BLaER1 (cell line): ENCODE results near the gene GTF3C1.

ENCODE experiments used
- H3K27ac ChIP-seq: shearing (Covaris generic); formaldehyde crosslinking; 2 replicates; pipeline ENCODE4 v1.8.1; 2022
- H3K27me3 ChIP-seq: shearing (Covaris generic); formaldehyde crosslinking; 2 replicates; pipeline ENCODE4 v1.8.1; 2022
- H3K36me3 ChIP-seq: shearing (Covaris generic); formaldehyde crosslinking; 2 replicates; pipeline ENCODE4 v1.8.1; 2022
- H3K4me1 ChIP-seq: shearing (Covaris generic); formaldehyde crosslinking; 2 replicates; pipeline ENCODE4 v1.8.1; 2022
- H3K4me2 ChIP-seq: shearing (Covaris generic); formaldehyde crosslinking; 2 replicates; pipeline ENCODE4 v1.8.1; 2022
- H3K4me3 ChIP-seq: shearing (Covaris generic); formaldehyde crosslinking; 2 replicates; pipeline ENCODE4 v1.8.1; 2022
- H3K9ac ChIP-seq: shearing (Covaris generic); formaldehyde crosslinking; 2 replicates; pipeline ENCODE4 v1.8.1; 2022
- H3K9me3 ChIP-seq: shearing (Covaris generic); formaldehyde crosslinking; 2 replicates; pipeline ENCODE4 v1.8.1; 2022
- H4K20me1 ChIP-seq: shearing (Covaris generic); formaldehyde crosslinking; 2 replicates; pipeline ENCODE4 v1.8.1; 2022
- Cebpa-rat ChIP-seq: shearing (Covaris generic); IDR thresholded peaks from 2 replicates; pipeline ENCODE4 v1.8.1; 2022

The GTF3C1 gene

GRCh38 chr16:27522173-27522707 lies 27.5 kb downstream of the GTF3C1 start:
- H3K27me3 ChIP-seq, result no peaks in the 10 kb centered on the region
- H3K36me3 ChIP-seq, result peaks cover 92% of the 10 kb centered on the region
- H3K9me3 ChIP-seq, result no peaks in the 10 kb centered on the region
- H3K4me2 ChIP-seq, result no peak overlapping the region
- H3K4me3 ChIP-seq, result no peak overlapping the region
- no peaks in the 10 kb centered on the region for H4K20me1 ChIP-seq
- H3K27ac ChIP-seq, result no peak overlapping the region
- H3K4me1 ChIP-seq, result no peaks in the 10 kb centered on the region
- no peak for TF ChIP-seq Cebpa-rat
- no peak overlapping the region for H3K9ac ChIP-seq

- H3K27me3 ChIP-seq, result no peaks in the 10 kb centered on the region
- peaks cover 9% of the 10 kb centered on the region; the same call in 1 of the 2 replicates for H4K20me1 ChIP-seq
- no peak overlapping the region for H3K4me2 ChIP-seq
- no peak overlapping the region for H3K27ac ChIP-seq
- TF ChIP-seq Cebpa-rat, result no peak
- peaks cover 92% of the 10 kb centered on the region for H3K36me3 ChIP-seq
- H3K4me1 ChIP-seq, result no peaks in the 10 kb centered on the region
- H3K4me3 ChIP-seq, result no peak overlapping the region
- H3K9ac ChIP-seq, result no peak overlapping the region
- no peaks in the 10 kb centered on the region for H3K9me3 ChIP-seq
These were observed 28.6 kb downstream of the GTF3C1 start for GRCh38 chr16:27520982-27521673.

GRCh38 chr16:27518226-27518625 lies 31.5 kb downstream of the GTF3C1 start:
- no peak for TF ChIP-seq Cebpa-rat
- H3K36me3 ChIP-seq, result peaks cover 92% of the 10 kb centered on the region

GRCh38 chr16:27517664-27518063 lies 32.0 kb downstream of the GTF3C1 start:
- Histone ChIP-seq H3K4me1 (no peaks in the 10 kb centered on the region), H3K4me2 (no peak overlapping the region), H4K20me1 (peaks cover 29% of the 10 kb centered on the region; the same call in 1 of the 2 replicates), H3K9me3 (no peaks in the 10 kb centered on the region), H3K9ac (no peak overlapping the region), H3K27ac (no peak overlapping the region), H3K27me3 (no peaks in the 10 kb centered on the region), H3K4me3 (no peak overlapping the region), H3K36me3 (peaks cover 92% of the 10 kb centered on the region)
- no peak for TF ChIP-seq Cebpa-rat

More at GRCh38 chr16:27518226-27518625, 31.5 kb downstream of the GTF3C1 start:
- no peak overlapping the region for H3K4me3 ChIP-seq
- no peaks in the 10 kb centered on the region for H3K27me3 ChIP-seq
- peaks cover 24% of the 10 kb centered on the region; the same call in 1 of the 2 replicates for H4K20me1 ChIP-seq
- H3K9me3 ChIP-seq, result no peaks in the 10 kb centered on the region
- no peak overlapping the region for H3K4me2 ChIP-seq
- no peak overlapping the region for H3K9ac ChIP-seq
- H3K27ac ChIP-seq, result no peak overlapping the region
- no peaks in the 10 kb centered on the region for H3K4me1 ChIP-seq

GRCh38 chr16:27516365-27516764 lies 33.3 kb downstream of the GTF3C1 start:
- no peaks in the 10 kb centered on the region for H3K27me3 ChIP-seq
- H3K9me3 ChIP-seq, result no peaks in the 10 kb centered on the region
- H3K4me3 ChIP-seq, result no peak overlapping the region
- H3K4me1 ChIP-seq, result no peaks in the 10 kb centered on the region
- H4K20me1 ChIP-seq, result peaks cover 30% of the 10 kb centered on the region; the same call in 1 of the 2 replicates
- TF ChIP-seq Cebpa-rat, result no peak
- no peak overlapping the region for H3K4me2 ChIP-seq
- no peak overlapping the region for H3K27ac ChIP-seq
- H3K36me3 ChIP-seq, result peaks cover 97% of the 10 kb centered on the region
- H3K9ac ChIP-seq, result no peak overlapping the region

GRCh38 chr16:27515874-27516353 lies 33.8 kb downstream of the GTF3C1 start:
- H4K20me1 ChIP-seq, result peaks cover 30% of the 10 kb centered on the region; the same call in 1 of the 2 replicates
- no peaks in the 10 kb centered on the region for H3K4me1 ChIP-seq
- no peak overlapping the region for H3K4me3 ChIP-seq
- H3K9ac ChIP-seq, result no peak overlapping the region
- no peaks in the 10 kb centered on the region for H3K9me3 ChIP-seq
- no peak overlapping the region for H3K4me2 ChIP-seq
- H3K27me3 ChIP-seq, result no peaks in the 10 kb centered on the region
- no peak overlapping the region for H3K27ac ChIP-seq
- peaks cover 97% of the 10 kb centered on the region for H3K36me3 ChIP-seq
- TF ChIP-seq Cebpa-rat, result no peak

- Histone ChIP-seq H3K9ac (no peak overlapping the region), H3K9me3 (no peaks in the 10 kb centered on the region), H3K4me3 (no peak overlapping the region), H4K20me1 (peaks cover 30% of the 10 kb centered on the region; the same call in 1 of the 2 replicates), H3K4me2 (no peak overlapping the region), H3K27me3 (no peaks in the 10 kb centered on the region), H3K27ac (no peak overlapping the region), H3K36me3 (peaks cover 100% of the 10 kb centered on the region), H3K4me1 (no peaks in the 10 kb centered on the region)
- TF ChIP-seq Cebpa-rat, result no peak
These were observed 34.9 kb downstream of the GTF3C1 start for GRCh38 chr16:27514806-27515205.

- Histone ChIP-seq H3K9ac (no peak overlapping the region), H3K27me3 (no peaks in the 10 kb centered on the region), H3K9me3 (no peaks in the 10 kb centered on the region), H3K4me3 (no peak overlapping the region), H3K4me2 (no peak overlapping the region), H3K4me1 (no peaks in the 10 kb centered on the region), H4K20me1 (peaks cover 28% of the 10 kb centered on the region; the same call in 1 of the 2 replicates), H3K27ac (no peak overlapping the region), H3K36me3 (peaks cover 100% of the 10 kb centered on the region)
- no peak for TF ChIP-seq Cebpa-rat
These were observed 37.9 kb downstream of the GTF3C1 start for GRCh38 chr16:27511657-27512448.

GRCh38 chr16:27508476-27508875 lies 41.2 kb downstream of the GTF3C1 start:
- peaks cover 100% of the 10 kb centered on the region for H3K36me3 ChIP-seq
- no peak overlapping the region for H3K27ac ChIP-seq
- TF ChIP-seq Cebpa-rat, result no peak
- no peaks in the 10 kb centered on the region for H3K27me3 ChIP-seq
- H4K20me1 ChIP-seq, result peaks cover 9% of the 10 kb centered on the region; the same call in 1 of the 2 replicates
- no peak overlapping the region for H3K4me3 ChIP-seq
- H3K4me1 ChIP-seq, result no peaks in the 10 kb centered on the region
- no peak overlapping the region for H3K4me2 ChIP-seq
- H3K9ac ChIP-seq, result no peak overlapping the region
- H3K9me3 ChIP-seq, result no peaks in the 10 kb centered on the region

- Histone ChIP-seq H3K9ac (no peak overlapping the region), H3K4me3 (no peak overlapping the region), H3K4me1 (no peaks in the 10 kb centered on the region), H4K20me1 (no peaks in the 10 kb centered on the region), H3K27ac (no peak overlapping the region), H3K4me2 (no peak overlapping the region), H3K36me3 (peaks cover 100% of the 10 kb centered on the region), H3K27me3 (no peaks in the 10 kb centered on the region), H3K9me3 (no peaks in the 10 kb centered on the region)
- TF ChIP-seq Cebpa-rat, result no peak
These were observed 42.9 kb downstream of the GTF3C1 start for GRCh38 chr16:27506771-27507170.
